Gastrocnemius medialis (tissue), 4 donors: ENCODE measurements around the gene BBS9.

ENCODE experiments used
- POLR2A ChIP-seq, 2 donors: fragments of 450-650 bp; IDR thresholded peaks; one replicate each; pipeline ENCODE4 v1.6.1; 2017; ENCODE audit warnings: antibody characterized with exemption in 2 of 2, mild to moderate bottlenecking in 2 of 2, moderate library complexity in 2 of 2
- TF ChIP-seq, protein P1 (sequence below), 5 experiments: fragments of 450-650 bp in 3 of 5; fragments of 200-600 bp in 2 of 5; sonication (generic) in 2 of 5; IDR thresholded peaks in 4 of 5; conservative IDR thresholded peaks in 1 of 5; 1 replicate in 4 of 5; 2 replicates in 1 of 5; pipeline ENCODE4 v1.5.1; 2016 to 2019; ENCODE audit warnings: antibody characterized with exemption in 5 of 5, mild to moderate bottlenecking in 3 of 5, moderate library complexity in 3 of 5

- TF ChIP-seq, protein P1, sequence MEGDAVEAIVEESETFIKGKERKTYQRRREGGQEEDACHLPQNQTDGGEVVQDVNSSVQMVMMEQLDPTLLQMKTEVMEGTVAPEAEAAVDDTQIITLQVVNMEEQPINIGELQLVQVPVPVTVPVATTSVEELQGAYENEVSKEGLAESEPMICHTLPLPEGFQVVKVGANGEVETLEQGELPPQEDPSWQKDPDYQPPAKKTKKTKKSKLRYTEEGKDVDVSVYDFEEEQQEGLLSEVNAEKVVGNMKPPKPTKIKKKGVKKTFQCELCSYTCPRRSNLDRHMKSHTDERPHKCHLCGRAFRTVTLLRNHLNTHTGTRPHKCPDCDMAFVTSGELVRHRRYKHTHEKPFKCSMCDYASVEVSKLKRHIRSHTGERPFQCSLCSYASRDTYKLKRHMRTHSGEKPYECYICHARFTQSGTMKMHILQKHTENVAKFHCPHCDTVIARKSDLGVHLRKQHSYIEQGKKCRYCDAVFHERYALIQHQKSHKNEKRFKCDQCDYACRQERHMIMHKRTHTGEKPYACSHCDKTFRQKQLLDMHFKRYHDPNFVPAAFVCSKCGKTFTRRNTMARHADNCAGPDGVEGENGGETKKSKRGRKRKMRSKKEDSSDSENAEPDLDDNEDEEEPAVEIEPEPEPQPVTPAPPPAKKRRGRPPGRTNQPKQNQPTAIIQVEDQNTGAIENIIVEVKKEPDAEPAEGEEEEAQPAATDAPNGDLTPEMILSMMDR (IDR thresholded peaks at IDR 0.05 in 4 of 5, conservative IDR thresholded peaks at IDR 0.05 in 1 of 5) = no peak
- TF ChIP-seq POLR2A (IDR thresholded peaks at IDR 0.05) = no peak
These were observed 20.8 kb upstream of the BBS9 start for GRCh38 chr7:33108554-33109004.
